Stimulated activated CD8-positive, alpha-beta memory T cell treated with anti-CD3 and anti-CD28 coated beads, Interleukin-7, amount 100 ng/mL, for 1 hour (primary cell): ENCODE results near the gene OR5M10.
"Not testable (repeated sequence)": the region's sequence is repeated elsewhere in the genome, so short reads cannot be mapped to it uniquely, and the experiment has no call there.

ENCODE experiments used
- DNase-seq, 2 donors: peaks; one replicate each; pipeline ENCODE4 v3.0.0-alpha.2; 2020; ENCODE audit warnings: low read depth in 2 of 2

Gene OR5M10

DNA sequence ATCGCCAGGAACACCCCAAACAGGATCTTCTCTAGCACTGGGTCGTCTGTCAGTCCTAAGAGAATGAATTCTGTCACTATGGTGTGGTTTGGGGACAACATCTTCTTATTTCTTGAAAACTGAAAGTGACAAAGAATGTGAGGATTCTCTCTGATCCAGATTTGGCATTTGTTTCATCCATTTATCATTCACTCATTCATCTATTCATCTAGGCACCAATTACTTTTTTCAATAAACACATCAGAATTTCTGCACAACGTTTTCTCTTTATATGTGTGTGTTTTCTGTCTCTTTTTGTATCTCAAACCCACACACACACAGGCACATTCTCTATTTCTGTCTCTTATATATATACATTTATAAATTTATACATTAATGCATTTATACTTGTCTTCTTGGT lies at the start of gene OR5M10:
Gene OR5M10 (minus strand): TSS at position 101 of the 400 bp plus-strand sequence. CDS start 0 bp downstream, at position 101.
- DNase-seq = no peak

GRCh38 chr11:56625946-56626345 lies 48.4 kb upstream of the OR5M10 start:
- no peak for DNase-seq

GRCh38 chr11:56624661-56625110 lies 47.2 kb upstream of the OR5M10 start:
- DNase-seq = no peak

DNA sequence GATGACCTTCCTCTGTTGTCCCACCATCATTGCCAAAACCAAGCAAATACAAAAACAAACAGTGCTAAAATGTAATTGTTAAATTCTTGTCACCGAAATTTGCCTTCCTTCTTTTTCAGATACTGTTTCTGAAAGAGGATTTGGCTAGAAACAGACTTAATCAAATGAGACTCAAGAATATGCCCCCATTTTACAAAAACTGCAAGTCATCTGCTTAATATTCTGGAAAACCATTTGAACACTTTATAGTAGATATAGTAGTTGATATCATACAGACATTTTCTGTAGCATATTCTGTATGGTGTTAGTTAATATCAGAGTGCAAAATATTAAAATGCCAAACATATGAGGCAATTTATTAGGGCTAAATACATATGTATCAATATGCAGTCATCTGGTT lies 33.7 kb upstream of the OR5M10 start:
- DNase-seq = no peak

- DNase-seq = not testable (repeated sequence)
These were observed 14.7 kb upstream of the OR5M10 start for GRCh38 chr11:56592088-56592717.

- DNase-seq = no peak
These were observed 18.9 kb downstream of the OR5M10 start for GRCh38 chr11:56558574-56558973.

- DNase-seq = not testable (repeated sequence)
These were observed 22.8 kb downstream of the OR5M10 start for GRCh38 chr11:56554691-56555090.

DNA sequence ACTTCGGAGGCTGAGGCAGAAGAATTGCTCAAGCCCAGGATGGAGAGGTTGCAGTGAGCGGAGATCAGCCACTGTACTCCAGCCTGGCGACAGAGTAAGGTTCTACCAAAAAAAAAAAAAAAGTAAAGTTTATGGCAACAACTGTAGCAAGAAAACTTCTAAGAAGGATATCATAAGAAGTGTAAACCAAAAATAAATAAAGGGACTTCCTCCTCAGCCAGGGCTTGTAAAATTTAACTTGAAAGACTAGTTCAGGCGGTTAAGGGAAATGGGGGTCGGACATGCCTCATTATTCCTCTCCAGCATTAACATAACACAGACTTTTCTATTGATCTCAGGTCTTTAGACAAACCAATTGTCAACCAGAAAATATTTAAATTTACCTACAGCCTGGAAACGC lies 32.0 kb downstream of the OR5M10 start:
- DNase-seq = no peak

DNA sequence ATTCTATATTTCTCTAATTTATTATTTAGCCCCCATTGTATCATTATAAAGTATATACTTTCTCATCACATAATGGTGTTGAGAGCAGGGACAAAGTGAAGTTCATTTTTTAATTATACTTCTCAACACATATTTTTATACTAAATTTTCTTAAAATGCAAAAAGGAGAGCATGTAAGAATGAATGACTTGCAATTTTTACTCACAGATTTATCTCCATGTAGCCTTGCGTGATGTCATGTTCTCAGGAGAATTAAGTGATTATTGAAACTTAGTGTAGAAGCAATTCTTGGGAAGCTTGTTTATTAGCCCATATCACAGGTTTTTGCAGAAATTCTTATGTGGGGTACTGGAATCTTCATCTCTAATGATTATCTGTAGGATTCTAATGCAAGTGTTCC lies 33.8 kb downstream of the OR5M10 start:
- DNase-seq = no peak

DNA sequence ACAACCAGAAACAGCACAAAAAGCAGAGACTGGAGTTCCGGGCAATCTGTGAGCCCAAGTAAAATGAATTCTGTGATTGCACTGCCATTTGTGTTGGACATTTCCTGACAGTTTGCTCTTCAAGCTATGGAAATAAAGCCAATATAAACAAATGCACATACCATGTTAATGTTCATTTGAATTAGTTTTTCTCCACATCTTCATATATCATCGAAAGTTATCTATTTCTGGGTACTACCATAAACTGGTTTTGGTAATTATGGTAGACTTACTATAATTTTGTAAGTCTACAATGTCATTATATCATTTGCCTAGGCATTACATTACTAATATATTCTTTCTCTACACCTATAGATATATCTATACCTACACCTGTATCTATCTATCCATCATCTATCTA lies 34.4 kb downstream of the OR5M10 start, which contains the start of gene OR5M11:
Gene OR5M11 (minus strand): TSS at position 101 of the 400 bp plus-strand sequence. CDS start 0 bp downstream, at position 101.
- DNase-seq = no peak

DNA sequence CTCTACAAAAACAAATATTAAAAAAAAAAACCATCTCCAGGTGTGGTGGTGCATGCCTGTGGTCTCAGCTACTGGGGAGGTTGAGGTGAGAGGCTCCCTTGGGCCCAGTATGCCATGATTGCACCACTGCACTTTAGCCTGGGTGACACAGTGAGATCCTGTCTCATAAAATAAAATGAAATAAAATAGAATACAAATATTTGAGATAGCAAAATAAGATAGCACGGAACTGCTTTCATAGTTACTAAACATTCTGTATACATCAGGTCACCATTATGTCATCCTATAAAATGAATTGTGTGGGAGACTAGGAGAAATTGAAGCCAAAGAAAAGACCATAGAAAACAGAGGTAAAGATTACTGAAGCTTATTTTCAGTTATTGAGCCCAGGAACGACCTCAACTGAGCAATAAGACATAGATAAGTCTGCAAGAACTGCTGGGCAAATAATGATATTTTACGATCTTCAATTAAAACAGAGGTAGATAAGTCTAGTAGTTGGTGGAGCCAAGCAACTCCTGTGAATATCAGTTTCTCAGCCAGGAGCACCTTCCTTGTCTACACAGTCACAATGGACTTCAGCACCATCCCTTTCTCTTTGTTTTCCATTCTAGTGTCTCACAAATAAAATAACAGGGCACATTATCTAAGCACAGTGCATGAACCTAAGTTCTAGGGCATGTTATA lies 44.3 kb downstream of the OR5M10 start:
- DNase-seq = no peak

GRCh38 chr11:56531856-56532255 lies 45.7 kb downstream of the OR5M10 start:
- DNase-seq = no peak
